RWPE2 (cell line): ENCODE measurements around the gene CFAP53.
"Not testable (repeated sequence)": the region's sequence is repeated elsewhere in the genome, so short reads cannot be mapped to it uniquely, and the experiment has no call there.

Experiments
- ATAC-seq: fragments of 200-7000 bp; cut with Tn5 transposase; 3 replicates; pipeline ENCODE4 v1.9.1; 2021; ENCODE audit warnings: low read depth
- DNase-seq: peaks from one replicate; pipeline ENCODE4 v3.0.0-alpha.2; 2020; ENCODE audit warnings: low spot score
- H3K27ac ChIP-seq: fragments of 450-650 bp; 2 replicates; pipeline ENCODE4 v1.5.1; 2017; ENCODE audit warnings: mild to moderate bottlenecking; ENCODE audit not compliant: poor library complexity, severe bottlenecking
- H3K27me3 ChIP-seq: fragments of 250-450 bp; sonication (Bioruptor Pico); 2 replicates; pipeline ENCODE4 v1.5.1; 2021; ENCODE audit warnings: mild to moderate bottlenecking, moderate library complexity; ENCODE audit not compliant: insufficient read depth, poor library complexity, severe bottlenecking
- H3K36me3 ChIP-seq: fragments of 250-450 bp; sonication (Bioruptor Pico); 2 replicates; pipeline ENCODE4 v1.5.1; 2020; ENCODE audit warnings: low read depth, mild to moderate bottlenecking, moderate library complexity
- H3K4me1 ChIP-seq: fragments of 250-450 bp; sonication (Bioruptor Pico); 2 replicates; pipeline ENCODE4 v1.5.1; 2021; ENCODE audit warnings: mild to moderate bottlenecking, moderate library complexity; ENCODE audit not compliant: insufficient read depth, poor library complexity, severe bottlenecking
- H3K4me3 ChIP-seq: fragments of 250-450 bp; sonication (Bioruptor Pico); 2 replicates; pipeline ENCODE4 v1.5.1; 2021; ENCODE audit warnings: mild to moderate bottlenecking, moderate library complexity; ENCODE audit not compliant: severe bottlenecking
- H3K9me3 ChIP-seq: fragments of 250-450 bp; sonication (Bioruptor Pico); 2 replicates; pipeline ENCODE4 v1.5.1; 2021; ENCODE audit warnings: mild to moderate bottlenecking, moderate library complexity; ENCODE audit not compliant: severe bottlenecking
- CTCF ChIP-seq: fragments of 450-650 bp; IDR thresholded peaks from one replicate; pipeline ENCODE4 v1.5.1; 2017; ENCODE audit warnings: mild to moderate bottlenecking, moderate library complexity; ENCODE audit not compliant: poor library complexity, severe bottlenecking

CFAP53 gene

GRCh38 chr18:50312296-50313030 lies 46.2 kb upstream of the CFAP53 start:
- H3K4me3 ChIP-seq: no peak overlapping the region
- DNase-seq (no peak), ATAC-seq (no peak)
- no peak for TF ChIP-seq CTCF
- H3K27me3 ChIP-seq: no peaks in the 10 kb centered on the region
- no peaks in the 10 kb centered on the region for H3K9me3 ChIP-seq
- H3K27ac ChIP-seq: no peak overlapping the region
- H3K36me3 ChIP-seq: no peaks in the 10 kb centered on the region
- H3K4me1 ChIP-seq: peaks cover 11% of the 10 kb centered on the region

- H3K9me3 ChIP-seq: no peaks in the 10 kb centered on the region
- ATAC-seq: no peak
Measured at GRCh38 chr18:50311650-50312049, 45.4 kb upstream of the CFAP53 start.

DNA sequence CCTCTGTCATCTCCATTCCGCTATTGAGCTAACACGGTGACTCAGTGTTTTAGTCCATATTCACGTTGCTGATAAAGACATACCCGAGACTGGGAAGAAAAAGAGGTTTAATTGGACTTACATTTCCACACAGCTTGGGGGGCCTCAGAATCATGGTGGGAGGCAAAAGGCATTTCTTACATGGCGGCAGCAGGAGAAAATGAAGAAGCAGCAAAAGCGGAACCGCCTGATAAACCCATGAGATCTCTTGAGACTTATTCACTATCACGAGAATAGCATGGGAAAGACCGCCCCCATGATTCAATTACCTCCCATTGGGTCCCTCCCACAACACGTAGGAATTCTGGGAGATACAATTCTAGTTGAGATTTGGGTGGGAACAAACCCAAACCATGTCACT lies 43.8 kb upstream of the CFAP53 start:
- Histone ChIP-seq H3K27ac (no peak overlapping the region), H3K27me3 (no peaks in the 10 kb centered on the region), H3K9me3 (peaks cover under 1% of the 10 kb centered on the region), H3K4me3 (no peak overlapping the region), H3K4me1 (peaks cover 11% of the 10 kb centered on the region), H3K36me3 (no peaks in the 10 kb centered on the region)
- ATAC-seq: no peak
- no peak for TF ChIP-seq CTCF
- DNase-seq: no peak

More at GRCh38 chr18:50311650-50312049, 45.4 kb upstream of the CFAP53 start:
- Histone ChIP-seq H3K27ac (no peak overlapping the region), H3K4me1 (peaks cover 11% of the 10 kb centered on the region), H3K27me3 (no peaks in the 10 kb centered on the region), H3K36me3 (no peaks in the 10 kb centered on the region), H3K4me3 (no peak overlapping the region)
- DNase-seq: no peak
- no peak for TF ChIP-seq CTCF

GRCh38 chr18:50308851-50309250 lies 42.6 kb upstream of the CFAP53 start:
- not testable (repeated sequence) for DNase-seq, H3K4me3 ChIP-seq, H3K27me3 ChIP-seq, ATAC-seq, H3K36me3 ChIP-seq, H3K9me3 ChIP-seq
- H3K27ac ChIP-seq: peak overlapping the region; percentile 66
- H3K4me1 ChIP-seq: peaks cover 11% of the 10 kb centered on the region

GRCh38 chr18:50307738-50308470 lies 41.6 kb upstream of the CFAP53 start:
- peak overlapping the region; percentile 28 for H3K4me3 ChIP-seq
- H3K27ac ChIP-seq: peak overlapping the region; percentile 66
- H3K9me3 ChIP-seq: peaks cover 2% of the 10 kb centered on the region
- no peaks in the 10 kb centered on the region for H3K36me3 ChIP-seq
- ATAC-seq: peak; percentile 94
- H3K27me3 ChIP-seq: no peaks in the 10 kb centered on the region
- peaks cover 11% of the 10 kb centered on the region for H3K4me1 ChIP-seq
- peak; percentile 90 for DNase-seq
- no peak for TF ChIP-seq CTCF
